ENCODE results near the gene SORBS2.

Gene SORBS2

DNA sequence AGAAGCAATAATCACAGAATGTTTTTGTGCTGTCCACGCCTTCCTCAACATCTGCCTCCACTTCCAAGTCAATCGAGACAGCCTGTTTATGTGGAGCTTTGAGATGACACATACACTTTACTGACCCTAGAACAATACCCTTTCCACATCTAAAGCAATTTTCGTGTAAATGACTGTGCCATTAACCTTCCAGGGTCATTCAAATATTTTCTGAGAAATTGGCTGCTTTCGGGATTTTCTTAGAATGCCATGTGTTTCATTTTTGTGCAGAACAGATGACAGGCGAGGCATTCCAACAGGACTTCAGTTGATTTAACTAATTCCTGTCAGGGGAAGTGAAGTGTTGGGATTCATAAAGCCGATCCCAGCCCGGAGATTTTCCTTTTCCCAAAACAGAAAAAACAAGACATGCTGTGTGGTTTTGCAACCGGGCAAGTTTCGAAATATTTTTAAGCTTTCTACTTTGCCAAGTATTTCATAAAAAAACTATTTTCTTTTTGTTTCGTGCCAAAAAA lies 73.9 kb downstream of the SORBS2 start:
- Histone ChIP-seq H3K4me2 (ENCODE audit: low read length) (no peak overlapping the region), H3K36me3 (replicated peaks; ENCODE audit: low read depth, low read length) (no peaks in the 10 kb centered on the region), H3K4me1 (ENCODE audit: low read length) (peaks cover 18% of the 10 kb centered on the region), H4K20me1 (ENCODE audit: insufficient read depth, low read length) (no peaks in the 10 kb centered on the region), H3K79me2 (ENCODE audit: low read length) (no peaks in the 10 kb centered on the region), H3K27ac (ENCODE audit: low read length) (no peak overlapping the region), H3K9ac (ENCODE audit: low read length) (no peak overlapping the region), H2AFZ (ENCODE audit: low read depth, low read length) (no peak overlapping the region), H3K27me3 (ENCODE audit: low read depth, low read length) (no peaks in the 10 kb centered on the region), H3K9me3 (ENCODE audit: insufficient read depth, low read length) (no peaks in the 10 kb centered on the region), H3K4me3 (ENCODE audit: low read length) (no peak overlapping the region)
- no peak for TF ChIP-seq EZH2phosphoT487 (IDR thresholded peaks at IDR 0.05; ENCODE audit: low read depth)
- TF ChIP-seq, protein P1, sequence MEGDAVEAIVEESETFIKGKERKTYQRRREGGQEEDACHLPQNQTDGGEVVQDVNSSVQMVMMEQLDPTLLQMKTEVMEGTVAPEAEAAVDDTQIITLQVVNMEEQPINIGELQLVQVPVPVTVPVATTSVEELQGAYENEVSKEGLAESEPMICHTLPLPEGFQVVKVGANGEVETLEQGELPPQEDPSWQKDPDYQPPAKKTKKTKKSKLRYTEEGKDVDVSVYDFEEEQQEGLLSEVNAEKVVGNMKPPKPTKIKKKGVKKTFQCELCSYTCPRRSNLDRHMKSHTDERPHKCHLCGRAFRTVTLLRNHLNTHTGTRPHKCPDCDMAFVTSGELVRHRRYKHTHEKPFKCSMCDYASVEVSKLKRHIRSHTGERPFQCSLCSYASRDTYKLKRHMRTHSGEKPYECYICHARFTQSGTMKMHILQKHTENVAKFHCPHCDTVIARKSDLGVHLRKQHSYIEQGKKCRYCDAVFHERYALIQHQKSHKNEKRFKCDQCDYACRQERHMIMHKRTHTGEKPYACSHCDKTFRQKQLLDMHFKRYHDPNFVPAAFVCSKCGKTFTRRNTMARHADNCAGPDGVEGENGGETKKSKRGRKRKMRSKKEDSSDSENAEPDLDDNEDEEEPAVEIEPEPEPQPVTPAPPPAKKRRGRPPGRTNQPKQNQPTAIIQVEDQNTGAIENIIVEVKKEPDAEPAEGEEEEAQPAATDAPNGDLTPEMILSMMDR (IDR thresholded peaks at IDR 0.05; ENCODE audit: low read depth, low read length), result no peak

GRCh38 chr4:185737489-185738037 lies 74.4 kb downstream of the SORBS2 start:
- no peak overlapping the region for H3K4me2 ChIP-seq (ENCODE audit: low read length)
- no peak overlapping the region for H3K9ac ChIP-seq (ENCODE audit: low read length)
- no peaks in the 10 kb centered on the region for H4K20me1 ChIP-seq (ENCODE audit: insufficient read depth, low read length)
- no peak overlapping the region for H3K27ac ChIP-seq (ENCODE audit: low read length)
- no peaks in the 10 kb centered on the region for H3K36me3 ChIP-seq (replicated peaks; ENCODE audit: low read depth, low read length)
- no peaks in the 10 kb centered on the region for H3K79me2 ChIP-seq (ENCODE audit: low read length)
- H2AFZ ChIP-seq (ENCODE audit: low read depth, low read length), result no peak overlapping the region
- TF ChIP-seq, protein P1 (IDR thresholded peaks at IDR 0.05; ENCODE audit: low read depth, low read length), result no peak
- TF ChIP-seq EZH2phosphoT487 (IDR thresholded peaks at IDR 0.05; ENCODE audit: low read depth), result no peak
- H3K4me1 ChIP-seq (ENCODE audit: low read length), result peaks cover 20% of the 10 kb centered on the region
- H3K9me3 ChIP-seq (ENCODE audit: insufficient read depth, low read length), result no peaks in the 10 kb centered on the region
- H3K4me3 ChIP-seq (ENCODE audit: low read length), result no peak overlapping the region
- H3K27me3 ChIP-seq (ENCODE audit: low read depth, low read length), result no peaks in the 10 kb centered on the region

GRCh38 chr4:185736882-185737281 lies 75.1 kb downstream of the SORBS2 start:
- Histone ChIP-seq H4K20me1 (ENCODE audit: insufficient read depth, low read length) (no peaks in the 10 kb centered on the region), H3K27me3 (ENCODE audit: low read depth, low read length) (no peaks in the 10 kb centered on the region), H3K4me2 (ENCODE audit: low read length) (no peak overlapping the region), H3K4me3 (ENCODE audit: low read length) (no peak overlapping the region), H3K4me1 (ENCODE audit: low read length) (peaks cover 26% of the 10 kb centered on the region), H3K36me3 (replicated peaks; ENCODE audit: low read depth, low read length) (no peaks in the 10 kb centered on the region), H3K27ac (ENCODE audit: low read length) (no peak overlapping the region), H2AFZ (ENCODE audit: low read depth, low read length) (no peak overlapping the region), H3K9ac (ENCODE audit: low read length) (no peak overlapping the region), H3K79me2 (ENCODE audit: low read length) (no peaks in the 10 kb centered on the region), H3K9me3 (ENCODE audit: insufficient read depth, low read length) (no peaks in the 10 kb centered on the region)
- TF ChIP-seq, protein P1 (IDR thresholded peaks at IDR 0.05; ENCODE audit: low read depth, low read length), result no peak
- no peak for TF ChIP-seq EZH2phosphoT487 (IDR thresholded peaks at IDR 0.05; ENCODE audit: low read depth)

DNA sequence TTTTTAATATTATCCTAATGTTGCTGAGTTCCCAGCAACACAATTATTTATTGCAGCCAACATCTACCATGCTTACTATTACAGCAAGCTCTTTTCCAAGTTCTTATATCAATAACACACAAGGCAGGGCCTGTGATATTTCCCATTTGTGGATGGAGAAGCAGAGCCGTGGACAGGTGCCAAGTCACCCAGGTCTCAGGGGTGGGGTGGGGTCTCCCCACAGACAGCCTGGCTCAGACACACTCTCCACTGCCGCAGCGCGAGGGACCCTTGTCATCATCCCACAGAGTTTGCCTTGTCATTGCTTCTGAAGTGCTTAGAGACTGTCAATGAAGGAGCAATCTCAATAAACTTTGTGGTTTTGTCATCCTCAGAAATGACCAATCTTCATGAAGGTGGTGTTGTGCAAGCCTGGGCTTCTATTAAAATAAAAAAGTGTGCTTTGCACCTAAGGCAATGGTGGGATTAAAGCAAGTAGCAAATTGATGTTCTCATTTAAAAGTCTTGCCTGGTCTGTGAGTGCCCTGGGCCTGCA lies 76.1 kb downstream of the SORBS2 start:
- Histone ChIP-seq H3K27ac (ENCODE audit: low read length) (no peak overlapping the region), H3K9ac (ENCODE audit: low read length) (no peak overlapping the region), H3K4me1 (ENCODE audit: low read length) (peaks cover 27% of the 10 kb centered on the region), H3K79me2 (ENCODE audit: low read length) (no peaks in the 10 kb centered on the region), H2AFZ (ENCODE audit: low read depth, low read length) (no peak overlapping the region), H3K36me3 (replicated peaks; ENCODE audit: low read depth, low read length) (no peaks in the 10 kb centered on the region), H3K4me3 (ENCODE audit: low read length) (no peak overlapping the region), H4K20me1 (ENCODE audit: insufficient read depth, low read length) (no peaks in the 10 kb centered on the region), H3K4me2 (ENCODE audit: low read length) (no peak overlapping the region), H3K27me3 (ENCODE audit: low read depth, low read length) (no peaks in the 10 kb centered on the region), H3K9me3 (ENCODE audit: insufficient read depth, low read length) (no peaks in the 10 kb centered on the region)
- TF ChIP-seq, protein P1 (IDR thresholded peaks at IDR 0.05; ENCODE audit: low read depth, low read length), result no peak
- no peak for TF ChIP-seq EZH2phosphoT487 (IDR thresholded peaks at IDR 0.05; ENCODE audit: low read depth)
